IPS-15b (cell line): ENCODE results near the gene PRKCE.

Experiments used
- H3K27me3 ChIP-seq: one replicate; pipeline ENCODE4 v1.6.1; 2013; ENCODE audit warnings: low read length; ENCODE audit not compliant: control insufficient read depth, insufficient read depth
- H3K36me3 ChIP-seq: one replicate; pipeline ENCODE4 v1.6.1; 2013; ENCODE audit warnings: low read length; ENCODE audit not compliant: control insufficient read depth, insufficient read depth
- H3K4me1 ChIP-seq: one replicate; pipeline ENCODE4 v1.6.1; 2013; ENCODE audit warnings: mild to moderate bottlenecking, low read length; ENCODE audit not compliant: control insufficient read depth, insufficient read depth
- H3K4me3 ChIP-seq: one replicate; pipeline ENCODE4 v1.5.1; 2013; ENCODE audit warnings: low read depth, low read length
- H3K9ac ChIP-seq: one replicate; pipeline ENCODE4 v1.6.1; 2013; ENCODE audit warnings: low read depth, mild to moderate bottlenecking, low read length
- H3K9me3 ChIP-seq: one replicate; pipeline ENCODE4 v1.6.1; 2013; ENCODE audit warnings: mild to moderate bottlenecking, low read length; ENCODE audit not compliant: control insufficient read depth, insufficient read depth

Gene PRKCE

GRCh38 chr2:46048693-46049092, 397.2 kb downstream of the PRKCE start:
- no peak overlapping the region for H3K4me3 ChIP-seq
- H3K9ac ChIP-seq, result no peak overlapping the region
- H3K27me3 ChIP-seq, result no peaks in the 10 kb centered on the region
- no peaks in the 10 kb centered on the region for H3K36me3 ChIP-seq
- no peaks in the 10 kb centered on the region for H3K4me1 ChIP-seq
- no peaks in the 10 kb centered on the region for H3K9me3 ChIP-seq

GRCh38 chr2:46050027-46050426, 398.6 kb downstream of the PRKCE start:
- H3K36me3 ChIP-seq, result no peaks in the 10 kb centered on the region

GRCh38 chr2:46050489-46050888, 399.0 kb downstream of the PRKCE start:
- no peaks in the 10 kb centered on the region for H3K4me1 ChIP-seq
- no peaks in the 10 kb centered on the region for H3K9me3 ChIP-seq
- H3K27me3 ChIP-seq, result no peaks in the 10 kb centered on the region
- H3K4me3 ChIP-seq, result no peak overlapping the region
- H3K9ac ChIP-seq, result no peak overlapping the region
- no peaks in the 10 kb centered on the region for H3K36me3 ChIP-seq

More at GRCh38 chr2:46050027-46050426, 398.6 kb downstream of the PRKCE start:
- H3K4me1 ChIP-seq, result no peaks in the 10 kb centered on the region
- H3K4me3 ChIP-seq, result no peak overlapping the region
- no peaks in the 10 kb centered on the region for H3K27me3 ChIP-seq
- no peak overlapping the region for H3K9ac ChIP-seq
- no peaks in the 10 kb centered on the region for H3K9me3 ChIP-seq

- H3K4me3 ChIP-seq, result no peak overlapping the region
- no peaks in the 10 kb centered on the region for H3K9me3 ChIP-seq
- H3K9ac ChIP-seq, result no peak overlapping the region
- H3K36me3 ChIP-seq, result no peaks in the 10 kb centered on the region
- H3K4me1 ChIP-seq, result no peaks in the 10 kb centered on the region
- H3K27me3 ChIP-seq, result no peaks in the 10 kb centered on the region
Observed at GRCh38 chr2:46051085-46051484, 399.6 kb downstream of the PRKCE start.

- H3K9me3 ChIP-seq, result no peaks in the 10 kb centered on the region
- no peak overlapping the region for H3K4me3 ChIP-seq
- no peaks in the 10 kb centered on the region for H3K27me3 ChIP-seq
- no peaks in the 10 kb centered on the region for H3K36me3 ChIP-seq
- no peak overlapping the region for H3K9ac ChIP-seq
- H3K4me1 ChIP-seq, result no peaks in the 10 kb centered on the region
Observed at GRCh38 chr2:46053564-46053963, 402.1 kb downstream of the PRKCE start.

GRCh38 chr2:46056541-46056940, 405.1 kb downstream of the PRKCE start:
- Histone ChIP-seq H3K4me1 (no peaks in the 10 kb centered on the region), H3K4me3 (no peak overlapping the region), H3K9me3 (no peaks in the 10 kb centered on the region), H3K27me3 (no peaks in the 10 kb centered on the region), H3K9ac (no peak overlapping the region), H3K36me3 (no peaks in the 10 kb centered on the region)

- Histone ChIP-seq H3K27me3 (no peaks in the 10 kb centered on the region), H3K4me3 (no peak overlapping the region), H3K4me1 (no peaks in the 10 kb centered on the region), H3K36me3 (no peaks in the 10 kb centered on the region), H3K9me3 (no peaks in the 10 kb centered on the region), H3K9ac (no peak overlapping the region)
Observed at GRCh38 chr2:46058140-46058539, 406.7 kb downstream of the PRKCE start.

GRCh38 chr2:46062637-46063412, 411.4 kb downstream of the PRKCE start:
- H3K36me3 ChIP-seq, result no peaks in the 10 kb centered on the region
- H3K4me3 ChIP-seq, result no peak overlapping the region
- no peaks in the 10 kb centered on the region for H3K9me3 ChIP-seq
- H3K27me3 ChIP-seq, result no peaks in the 10 kb centered on the region
- no peaks in the 10 kb centered on the region for H3K4me1 ChIP-seq
- H3K9ac ChIP-seq, result no peak overlapping the region

- Histone ChIP-seq H3K9ac (no peak overlapping the region), H3K27me3 (no peaks in the 10 kb centered on the region), H3K4me3 (no peak overlapping the region), H3K36me3 (no peaks in the 10 kb centered on the region), H3K4me1 (no peaks in the 10 kb centered on the region), H3K9me3 (no peaks in the 10 kb centered on the region)
Observed at GRCh38 chr2:46064396-46064795, 412.9 kb downstream of the PRKCE start.

GRCh38 chr2:46065152-46065551, 413.7 kb downstream of the PRKCE start:
- Histone ChIP-seq H3K36me3 (no peaks in the 10 kb centered on the region), H3K4me1 (no peaks in the 10 kb centered on the region), H3K9me3 (no peaks in the 10 kb centered on the region), H3K9ac (no peak overlapping the region), H3K4me3 (no peak overlapping the region), H3K27me3 (no peaks in the 10 kb centered on the region)

- H3K36me3 ChIP-seq, result no peaks in the 10 kb centered on the region
- H3K27me3 ChIP-seq, result no peaks in the 10 kb centered on the region
- H3K4me1 ChIP-seq, result no peaks in the 10 kb centered on the region
Observed at GRCh38 chr2:46066116-46066515, 414.6 kb downstream of the PRKCE start.

GRCh38 chr2:46066601-46067000, 415.1 kb downstream of the PRKCE start:
- H3K36me3 ChIP-seq, result no peaks in the 10 kb centered on the region
- H3K9me3 ChIP-seq, result no peaks in the 10 kb centered on the region
- no peak overlapping the region for H3K9ac ChIP-seq
- H3K4me3 ChIP-seq, result no peak overlapping the region
- H3K4me1 ChIP-seq, result no peaks in the 10 kb centered on the region
- no peaks in the 10 kb centered on the region for H3K27me3 ChIP-seq

More at GRCh38 chr2:46066116-46066515, 414.6 kb downstream of the PRKCE start:
- no peak overlapping the region for H3K4me3 ChIP-seq
- H3K9ac ChIP-seq, result no peak overlapping the region
- H3K9me3 ChIP-seq, result no peaks in the 10 kb centered on the region
